Measurements from ENCODE around the gene PRDM5.

DNA sequence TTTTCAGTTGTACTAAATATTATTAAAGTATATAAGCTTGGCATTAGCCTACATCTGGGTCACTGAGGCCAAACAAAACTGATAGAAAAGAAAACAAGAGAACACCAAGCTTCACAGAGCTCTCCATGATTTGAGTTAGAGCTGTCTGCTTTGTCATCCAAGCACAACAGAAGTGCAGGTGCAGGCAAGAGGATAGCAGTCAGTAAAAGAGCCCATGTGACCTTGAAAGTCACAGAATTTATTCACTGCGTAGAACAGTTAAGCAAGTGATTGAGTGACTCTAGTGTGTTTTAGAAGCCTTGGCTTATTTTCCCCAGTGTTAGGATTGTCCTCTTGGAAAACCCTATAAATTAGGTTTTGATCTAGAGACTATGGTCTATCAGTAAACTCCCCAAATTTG, 49.4 kb upstream of the PRDM5 start:
- TF ChIP-seq ZNF274 (IDR thresholded peaks at IDR 0.05; ENCODE audit: low read depth, low read length) (no peak), YY1 (IDR thresholded peaks at IDR 0.05; ENCODE audit: insufficient read depth, insufficient read length) (no peak), SUZ12 (IDR thresholded peaks at IDR 0.05; ENCODE audit: extremely low read depth, insufficient read depth, insufficient read length) (no peak)

Measured in NT2/D1 (cell line).